BLaER1 treated with 17β-estradiol and CSF1 and Interleukin-3, amounts not matched to agents 10 nM and 100 nM (cell line): ENCODE results near the gene ZNF385A.

Source experiments
- H3K27ac ChIP-seq, 11 experiments: shearing (Covaris generic); formaldehyde crosslinking; 2 replicates each; pipeline ENCODE4 v1.8.1; 2022
- H3K27me3 ChIP-seq, 11 experiments: shearing (Covaris generic); formaldehyde crosslinking; 2 replicates each; pipeline ENCODE4 v1.8.1; 2022
- H3K36me3 ChIP-seq, 11 experiments: shearing (Covaris generic); formaldehyde crosslinking; 2 replicates each; pipeline ENCODE4 v1.8.1; 2022
- H3K4me1 ChIP-seq, 10 experiments: shearing (Covaris generic); formaldehyde crosslinking; 2 replicates each; pipeline ENCODE4 v1.8.1; 2022
- H3K4me2 ChIP-seq, 11 experiments: shearing (Covaris generic); formaldehyde crosslinking; 2 replicates each; pipeline ENCODE4 v1.8.1; 2022
- H3K4me3 ChIP-seq, 10 experiments: shearing (Covaris generic); formaldehyde crosslinking; 2 replicates each; pipeline ENCODE4 v1.8.1; 2022
- H3K9ac ChIP-seq, 11 experiments: shearing (Covaris generic); formaldehyde crosslinking; 2 replicates each; pipeline ENCODE4 v1.8.1; 2022
- H3K9me3 ChIP-seq, 11 experiments: shearing (Covaris generic); formaldehyde crosslinking; replicated peaks in 1 of 11; 2 replicates each; pipeline ENCODE4 v1.8.1; 2022
- H4K20me1 ChIP-seq, 11 experiments: shearing (Covaris generic); formaldehyde crosslinking; 2 replicates each; pipeline ENCODE4 v1.8.1; 2022
- Cebpa-rat ChIP-seq, 11 experiments: shearing (Covaris generic); IDR thresholded peaks; 2 replicates each; pipeline ENCODE4 v1.8.1; 2022

The ZNF385A gene

GRCh38 chr12:54426690-54427089 lies 42.2 kb upstream of the ZNF385A start:
- Histone ChIP-seq H4K20me1 (no peaks in the 10 kb centered on the region), H3K27ac (peak overlapping the region in 2 of 11 experiments; percentile 57 to 65; a peak in 2 of 22 replicates), H3K4me2 (peak overlapping the region; percentile 69 to 95 (median 86); a peak in 19 of 22 replicates), H3K9me3 (peaks cover 0 to 7% (median 0%) of the 10 kb centered on the region in 11 experiments; a peak in 3 of 22 replicates), H3K4me1 (peaks cover 44 to 95% (median 74%) of the 10 kb centered on the region in 10 experiments), H3K4me3 (no peak overlapping the region), H3K9ac (no peak overlapping the region), H3K27me3 (peaks cover 0 to 7% (median 0%) of the 10 kb centered on the region in 11 experiments; a peak in 1 of 22 replicates), H3K36me3 (no peaks in the 10 kb centered on the region)
- TF ChIP-seq Cebpa-rat (IDR thresholded peaks at IDR 0.05) = no peak

GRCh38 chr12:54425702-54426101 lies 41.2 kb upstream of the ZNF385A start:
- 0 out of 22 replicates have a peak, but pooled peaks cover 0 to 2% (median 0%) of the 10 kb centered on the region in 11 experiments for H3K27me3 ChIP-seq
- H3K4me2 ChIP-seq = peak overlapping the region in 7 of 11 experiments; percentile 5 to 86 (median 21); a peak in 9 of 22 replicates
- no peak overlapping the region for H3K4me3 ChIP-seq
- no peak overlapping the region for H3K9ac ChIP-seq
- no peaks in the 10 kb centered on the region for H4K20me1 ChIP-seq
- H3K27ac ChIP-seq = no peak overlapping the region
- no peak for TF ChIP-seq Cebpa-rat (IDR thresholded peaks at IDR 0.05)
- no peaks in the 10 kb centered on the region for H3K36me3 ChIP-seq
- H3K9me3 ChIP-seq = peaks cover 0 to 7% (median 0%) of the 10 kb centered on the region in 11 experiments; a peak in 3 of 22 replicates
- H3K4me1 ChIP-seq = peaks cover 54 to 95% (median 79%) of the 10 kb centered on the region in 10 experiments

GRCh38 chr12:54424224-54424623 lies 39.7 kb upstream of the ZNF385A start:
- H3K4me2 ChIP-seq = peak overlapping the region in 6 of 11 experiments; percentile 71 to 100 (median 97); a peak in 12 of 22 replicates

GRCh38 chr12:54423816-54424150 lies 39.2 kb upstream of the ZNF385A start:
- Histone ChIP-seq H3K4me2 (peak overlapping the region in 8 of 11 experiments; percentile 43 to 100 (median 84); a peak in 14 of 22 replicates), H3K36me3 (no peaks in the 10 kb centered on the region), H3K27ac (peak overlapping the region in 6 of 11 experiments; percentile 1 to 60 (median 19); a peak in 5 of 22 replicates), H3K27me3 (no peaks in the 10 kb centered on the region), H3K4me3 (no peak overlapping the region), H3K9ac (peak overlapping the region in 2 of 11 experiments; percentile 14 to 41; a peak in 2 of 22 replicates), H3K4me1 (peaks cover 60 to 90% (median 82%) of the 10 kb centered on the region in 10 experiments), H3K9me3 (peaks cover 0 to 7% (median 0%) of the 10 kb centered on the region in 11 experiments; a peak in 3 of 22 replicates), H4K20me1 (no peaks in the 10 kb centered on the region)
- TF ChIP-seq Cebpa-rat (IDR thresholded peaks at IDR 0.05) = no peak

More at GRCh38 chr12:54424224-54424623, 39.7 kb upstream of the ZNF385A start:
- no peaks in the 10 kb centered on the region for H3K36me3 ChIP-seq
- H3K9me3 ChIP-seq = peaks cover 0 to 7% (median 0%) of the 10 kb centered on the region in 11 experiments; a peak in 3 of 22 replicates
- H3K9ac ChIP-seq = peak overlapping the region in 1 of 11 experiments; percentile 14; a peak in 1 of 22 replicates
- no peaks in the 10 kb centered on the region for H3K27me3 ChIP-seq
- peak overlapping the region in 3 of 11 experiments; percentile 5 to 60 (median 6); a peak in 4 of 22 replicates for H3K27ac ChIP-seq
- H3K4me3 ChIP-seq = no peak overlapping the region
- no peaks in the 10 kb centered on the region for H4K20me1 ChIP-seq
- H3K4me1 ChIP-seq = peaks cover 64 to 95% (median 87%) of the 10 kb centered on the region in 10 experiments
- TF ChIP-seq Cebpa-rat (IDR thresholded peaks at IDR 0.05) = no peak

- no peak overlapping the region for H3K9ac ChIP-seq
- no peak for TF ChIP-seq Cebpa-rat (IDR thresholded peaks at IDR 0.05)
- peak overlapping the region; percentile 92 to 100 (median 99) for H3K4me2 ChIP-seq
- peaks cover 44 to 74% (median 66%) of the 10 kb centered on the region in 10 experiments for H3K4me1 ChIP-seq
- H3K4me3 ChIP-seq = no peak overlapping the region
- H3K9me3 ChIP-seq = no peaks in the 10 kb centered on the region; a peak in 1 of 22 replicates
- peaks cover 0 to 3% (median 3%) of the 10 kb centered on the region in 11 experiments; a peak in 13 of 22 replicates for H4K20me1 ChIP-seq
- H3K27me3 ChIP-seq = no peaks in the 10 kb centered on the region
- peak overlapping the region in 4 of 11 experiments; percentile 25 to 90 (median 70); a peak in 3 of 22 replicates for H3K27ac ChIP-seq
- no peaks in the 10 kb centered on the region for H3K36me3 ChIP-seq
Measured at GRCh38 chr12:54421879-54422250, 37.3 kb upstream of the ZNF385A start.

- H3K9me3 ChIP-seq = no peaks in the 10 kb centered on the region
- peak overlapping the region; percentile 92 to 100 (median 99) for H3K4me2 ChIP-seq
- H3K9ac ChIP-seq = peak overlapping the region in 3 of 11 experiments; percentile 92 to 96 (median 94); a peak in 5 of 22 replicates
- peaks cover 0 to 9% (median 8%) of the 10 kb centered on the region in 11 experiments; a peak in 15 of 22 replicates for H4K20me1 ChIP-seq
- no peaks in the 10 kb centered on the region for H3K27me3 ChIP-seq
- peaks cover 48 to 74% (median 66%) of the 10 kb centered on the region in 10 experiments for H3K4me1 ChIP-seq
- no peaks in the 10 kb centered on the region for H3K36me3 ChIP-seq
- H3K4me3 ChIP-seq = no peak overlapping the region
- no peak for TF ChIP-seq Cebpa-rat (IDR thresholded peaks at IDR 0.05)
- H3K27ac ChIP-seq = peak overlapping the region; percentile 1 to 93 (median 84); a peak in 14 of 22 replicates
Measured at GRCh38 chr12:54421175-54421878, 36.8 kb upstream of the ZNF385A start.

- H3K36me3 ChIP-seq = peaks cover 0 to 5% (median 0%) of the 10 kb centered on the region in 11 experiments; a peak in 2 of 22 replicates
- peak overlapping the region; percentile 92 to 100 (median 99) for H3K4me2 ChIP-seq
- no peaks in the 10 kb centered on the region for H3K9me3 ChIP-seq
- peaks cover 0 to 14% (median 14%) of the 10 kb centered on the region in 11 experiments; a peak in 15 of 22 replicates for H4K20me1 ChIP-seq
- TF ChIP-seq Cebpa-rat (IDR thresholded peaks at IDR 0.05) = no peak
- peaks cover 54 to 74% (median 71%) of the 10 kb centered on the region in 10 experiments for H3K4me1 ChIP-seq
- peak overlapping the region in 8 of 11 experiments; percentile 92 to 96 (median 93); a peak in 14 of 22 replicates for H3K9ac ChIP-seq
- H3K27ac ChIP-seq = peak overlapping the region in 8 of 11 experiments; percentile 32 to 93 (median 86); a peak in 15 of 22 replicates
- H3K27me3 ChIP-seq = no peaks in the 10 kb centered on the region
- H3K4me3 ChIP-seq = peak overlapping the region in 5 of 10 experiments; percentile 13 to 99 (median 97); a peak in 7 of 20 replicates
Measured at GRCh38 chr12:54420766-54421144, 36.2 kb upstream of the ZNF385A start.

- Histone ChIP-seq H3K4me1 (peaks cover 69 to 80% (median 78%) of the 10 kb centered on the region in 10 experiments), H3K27me3 (no peaks in the 10 kb centered on the region), H3K9ac (peak within 1 kb of the TSS; percentile 92 to 96 (median 94)), H3K4me3 (peak within 1 kb of the TSS; percentile 95 to 100 (median 98)), H4K20me1 (peaks cover 0 to 29% (median 28%) of the 10 kb centered on the region in 11 experiments; a peak in 16 of 22 replicates), H3K4me2 (peak within 1 kb of the TSS; percentile 92 to 100 (median 99)), H3K9me3 (no peaks in the 10 kb centered on the region), H3K27ac (peak within 1 kb of the TSS; percentile 84 to 93 (median 89)), H3K36me3 (peaks cover 0 to 20% (median 4%) of the 10 kb centered on the region in 11 experiments; a peak in 6 of 22 replicates)
- no peak for TF ChIP-seq Cebpa-rat (IDR thresholded peaks at IDR 0.05)
Measured at GRCh38 chr12:54419088-54419887, 34.8 kb upstream of the ZNF385A start, which contains the start of gene ITGA5. ITGA5 (minus strand) TSS chr12:54419266; CDS start chr12:54419198, 68 bp downstream.
